Stimulated activated CD8-positive, alpha-beta memory T cell treated with anti-CD3 and anti-CD28 coated beads, Interleukin-12 subunit alpha, Interleukin-12 subunit beta, amount 100 ng/mL, for 24 hours (primary cell): ENCODE measurements around the gene ZBTB20.

Experiments used
- DNase-seq: peaks from one replicate; pipeline ENCODE4 v3.0.0-alpha.2; 2020; ENCODE audit errors: extremely low read depth

The ZBTB20 gene

DNA sequence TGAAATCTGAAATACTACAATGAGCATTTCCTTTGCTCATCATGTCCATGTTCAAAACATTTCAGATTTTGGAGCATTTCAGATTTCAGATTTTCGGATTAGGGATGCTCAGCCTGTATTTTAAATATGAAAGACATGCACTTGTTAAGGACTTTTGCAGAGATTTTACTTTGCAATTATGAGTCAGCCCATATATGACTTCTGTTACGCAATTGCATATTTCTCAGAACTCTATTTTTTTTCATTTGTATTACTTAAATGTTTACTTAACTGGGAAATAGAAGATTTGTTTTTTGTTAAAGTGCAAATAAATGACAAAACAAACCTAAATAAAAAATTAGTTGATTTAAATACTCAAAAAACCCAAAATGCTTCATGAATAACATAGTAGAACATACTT lies 376.2 kb downstream of the ZBTB20 start:
- DNase-seq: no peak

DNA sequence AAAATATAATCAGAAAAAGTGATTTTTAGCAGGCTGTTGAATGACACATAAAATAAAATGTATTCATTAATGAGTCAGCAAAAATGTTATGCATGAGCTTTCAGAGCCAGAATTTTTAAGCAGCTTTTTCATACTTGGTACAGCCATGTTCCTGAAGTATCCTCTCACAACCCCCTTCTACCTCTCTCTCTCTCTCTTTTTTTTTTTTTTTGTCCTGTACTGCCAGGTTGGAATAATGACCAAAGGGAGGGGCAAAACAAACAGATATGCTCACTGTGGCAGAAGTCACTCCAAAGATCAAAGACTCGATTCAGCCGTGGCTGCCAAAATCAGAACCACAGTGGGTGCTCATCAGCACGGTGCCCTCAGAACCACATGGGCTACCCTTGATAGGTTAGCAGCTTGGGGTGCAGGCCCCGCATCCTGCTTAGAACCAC lies 383.0 kb downstream of the ZBTB20 start:
- no peak for DNase-seq

DNA sequence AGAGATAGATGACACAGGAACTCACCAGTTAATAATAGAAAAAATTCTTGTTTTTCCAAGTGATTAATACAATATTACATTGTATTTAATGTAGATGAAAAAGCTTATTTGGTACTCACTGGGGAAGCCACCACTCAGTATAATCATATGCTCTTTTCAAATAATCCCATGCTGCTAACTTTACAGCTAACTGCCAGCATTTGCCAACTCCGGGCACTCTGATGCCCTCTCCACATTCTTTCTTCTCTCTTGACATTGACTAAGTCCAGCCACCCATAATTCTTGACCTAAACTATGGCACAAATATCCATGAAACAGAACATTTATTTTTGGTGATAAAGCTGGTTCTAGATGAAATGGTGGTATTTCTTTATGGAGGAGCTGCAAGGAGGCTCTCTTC lies 384.9 kb downstream of the ZBTB20 start:
- DNase-seq: no peak

DNA sequence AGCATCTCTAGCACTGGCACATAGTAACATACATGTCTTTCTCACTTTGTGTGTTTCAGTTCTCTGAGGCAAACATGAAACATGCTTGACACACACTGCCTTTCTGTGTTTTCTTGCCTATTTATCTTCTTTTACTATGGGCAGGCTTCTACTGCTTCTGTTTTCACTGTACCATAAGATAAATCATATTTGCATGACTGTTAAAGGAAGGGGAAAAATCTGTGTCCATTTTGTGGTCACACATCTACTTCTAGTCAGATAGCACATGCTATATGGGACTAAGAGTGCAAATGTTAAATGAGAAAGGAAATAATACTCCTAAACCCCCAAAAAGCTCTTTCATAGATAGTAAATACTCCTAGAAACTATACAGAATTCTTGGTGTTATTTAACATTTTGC lies 386.4 kb downstream of the ZBTB20 start:
- no peak for DNase-seq

DNA sequence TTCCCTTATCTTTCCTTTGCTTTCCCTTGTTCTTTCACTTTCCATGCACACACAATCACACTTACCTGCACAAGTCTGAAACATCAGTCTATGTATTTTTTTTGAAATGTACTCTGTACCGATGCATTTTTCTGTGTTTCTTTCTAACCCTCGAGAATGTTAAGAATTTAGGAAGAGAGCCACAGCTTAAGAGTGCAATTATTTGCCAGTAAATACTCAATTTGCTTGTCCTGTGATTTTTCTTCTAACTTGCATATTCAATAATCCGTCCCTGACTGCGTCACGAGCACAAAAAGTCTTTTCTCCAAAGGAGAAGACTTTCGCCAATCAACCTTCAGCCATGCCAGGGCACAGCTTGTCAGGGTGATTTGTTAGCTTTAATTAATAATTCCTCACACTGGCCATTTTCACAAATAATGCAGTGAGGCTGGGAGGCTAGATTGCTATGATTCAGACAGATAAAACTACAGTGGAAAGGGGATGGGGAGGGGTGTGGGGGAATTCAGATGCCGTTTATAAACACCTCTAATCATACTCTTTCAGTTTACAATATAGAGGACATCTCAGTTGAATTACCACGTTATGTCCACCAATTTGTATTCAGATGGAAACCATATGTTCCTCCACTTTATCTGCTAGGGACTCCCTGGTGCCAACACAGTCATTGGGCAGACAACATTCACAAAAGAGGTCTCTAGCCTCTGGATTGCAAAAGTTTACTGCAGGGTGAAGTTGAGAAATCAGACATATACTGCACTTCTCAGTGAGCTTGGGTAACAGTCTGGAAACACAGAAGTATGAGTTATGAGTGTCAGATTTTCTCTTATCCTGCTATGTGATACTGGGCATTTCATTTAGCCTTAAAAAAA lies 388.0 kb downstream of the ZBTB20 start:
- no peak for DNase-seq

DNA sequence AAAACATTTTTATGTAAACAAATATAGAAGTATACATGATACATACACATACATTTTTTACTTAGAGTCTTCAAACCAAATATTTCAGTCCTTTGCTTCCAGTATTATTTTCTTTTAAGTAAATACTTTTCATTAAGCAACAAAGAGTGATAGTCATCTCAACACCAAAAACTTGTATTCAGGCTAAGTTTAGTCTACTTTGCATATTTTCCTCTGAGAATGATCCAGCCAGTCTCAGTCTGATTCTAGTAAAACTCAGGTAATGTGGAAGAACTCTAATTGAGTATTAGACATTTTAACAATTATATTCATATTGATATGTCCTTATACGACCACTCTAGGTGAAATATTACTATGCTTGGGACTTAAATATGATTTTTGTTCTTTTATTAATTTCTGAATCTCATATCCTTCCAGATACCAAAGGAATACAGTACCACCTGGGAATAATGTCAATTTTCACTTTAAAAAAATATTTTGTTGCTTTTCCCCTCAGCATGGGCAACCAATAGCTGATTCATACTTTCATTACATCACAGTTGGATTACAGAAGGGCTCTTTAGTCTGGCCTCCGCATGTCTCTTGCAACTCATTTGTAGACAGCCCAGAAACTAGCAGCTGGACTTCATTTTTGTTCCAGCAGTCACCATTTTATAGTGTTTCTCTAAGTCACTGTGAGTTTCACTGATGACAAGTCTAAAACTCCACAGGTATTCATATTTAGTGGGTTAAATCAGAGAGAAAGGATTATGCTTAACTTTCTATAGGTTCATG lies 390.4 kb downstream of the ZBTB20 start:
- no peak for DNase-seq

DNA sequence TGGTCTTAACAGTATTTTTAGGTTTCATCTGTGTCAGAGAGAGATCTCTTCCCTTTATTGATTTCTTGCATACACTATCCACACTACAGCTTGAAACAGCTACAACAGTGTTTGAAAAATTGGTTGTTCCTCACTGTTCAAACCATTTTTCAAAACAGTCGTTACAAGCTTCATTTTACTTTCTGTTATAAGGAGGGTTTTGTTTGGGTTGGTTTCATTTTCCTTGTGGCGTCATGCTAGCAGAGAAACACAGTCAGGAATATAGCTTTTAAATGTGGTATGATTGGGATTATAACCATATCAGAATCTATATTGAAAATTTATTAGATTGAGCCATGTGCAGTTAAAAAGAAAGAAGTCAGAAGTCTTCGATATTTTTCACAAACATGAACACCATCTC lies 400.6 kb downstream of the ZBTB20 start:
- no peak for DNase-seq

DNA sequence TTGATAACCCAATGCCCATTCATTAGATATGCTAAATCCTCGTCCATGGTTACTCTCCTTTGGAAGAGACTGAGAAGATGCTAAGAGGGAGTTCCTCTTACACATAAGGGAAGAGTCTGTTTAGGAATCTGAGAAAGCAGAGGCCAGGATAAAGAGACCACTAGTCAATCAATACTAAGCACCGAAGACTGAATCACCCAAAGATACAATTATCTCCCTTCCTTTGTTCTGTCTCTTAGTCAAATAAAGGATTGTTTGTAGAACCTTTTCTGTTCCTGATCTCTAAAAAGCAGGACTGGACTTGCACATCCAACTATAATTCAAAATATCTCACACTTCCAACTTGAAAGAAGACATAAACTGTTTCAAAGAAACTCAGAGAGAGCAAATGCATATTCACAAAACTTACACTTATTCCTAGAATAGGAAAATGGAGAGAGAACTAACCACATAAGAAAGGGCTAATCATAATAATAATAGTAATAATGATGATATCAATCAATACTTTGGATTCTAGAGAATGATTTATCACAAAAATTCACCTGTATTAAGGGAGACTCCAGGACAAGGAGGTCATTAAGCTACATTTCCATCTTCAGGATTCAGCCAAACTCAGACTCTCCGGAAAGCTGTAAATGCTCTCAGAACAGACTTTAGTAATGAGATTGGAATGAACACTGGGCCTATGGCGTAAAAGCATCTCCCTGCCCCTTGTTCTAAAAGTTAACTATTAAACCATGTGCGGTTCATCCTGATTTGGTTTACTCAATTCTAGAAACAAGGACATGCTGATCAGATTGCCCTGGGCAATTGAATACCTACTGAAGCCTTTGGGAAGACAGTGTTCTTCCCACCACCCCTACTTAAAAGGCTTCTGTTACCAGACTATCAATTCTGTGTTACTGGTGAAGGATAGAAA lies 401.5 kb downstream of the ZBTB20 start:
- no peak for DNase-seq

DNA sequence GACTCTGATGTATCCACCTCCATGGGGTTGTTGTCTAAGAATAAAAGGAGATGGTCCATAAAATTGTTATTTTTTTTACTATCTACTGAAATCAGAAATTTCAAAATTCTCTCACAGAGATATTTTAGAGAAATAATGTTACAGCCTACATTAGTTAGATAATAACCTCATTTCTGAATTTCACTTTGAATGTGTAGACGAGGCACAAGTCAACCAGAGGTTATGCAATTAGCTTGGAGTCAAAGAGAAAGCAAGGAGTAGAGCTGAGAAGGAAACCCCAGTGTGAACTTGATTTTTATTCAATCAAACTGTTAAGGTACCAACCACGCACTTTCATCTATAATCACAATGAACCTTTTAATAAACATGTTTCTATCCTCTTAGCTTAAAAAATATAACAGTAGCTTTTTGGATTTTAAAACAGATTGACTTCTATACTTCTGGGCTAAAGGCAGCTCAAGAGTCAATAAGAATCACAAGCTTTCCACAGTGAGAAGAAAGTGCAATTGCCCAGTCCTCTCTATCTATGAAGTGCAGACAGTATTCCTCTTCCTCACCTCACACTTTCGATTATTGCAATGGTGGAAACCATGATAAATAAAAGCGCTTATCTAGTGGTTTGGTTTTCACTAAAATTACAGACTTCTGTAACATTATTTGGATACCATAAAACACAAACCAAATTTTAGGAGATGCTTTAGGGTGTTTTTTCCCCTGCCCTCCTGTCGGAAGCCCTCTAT lies 403.2 kb downstream of the ZBTB20 start:
- no peak for DNase-seq

DNA sequence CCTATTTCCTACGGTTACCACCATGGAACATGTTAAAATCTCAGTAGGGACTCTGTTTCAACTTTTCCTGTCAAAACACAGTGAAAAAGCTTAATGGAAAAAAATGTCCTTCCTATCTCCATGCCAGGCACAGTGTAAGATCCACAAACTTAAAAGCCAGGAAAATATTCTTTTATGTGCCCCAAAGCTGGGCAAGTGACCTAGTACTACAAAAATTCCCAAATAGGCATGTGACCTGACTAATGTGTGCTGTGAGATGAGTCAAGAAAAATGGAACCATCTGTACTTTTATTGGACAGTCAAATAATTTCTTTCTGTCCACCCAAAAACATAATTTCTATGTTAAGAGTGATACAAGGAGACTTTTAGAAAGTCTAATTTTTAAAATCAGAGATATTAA lies 406.0 kb downstream of the ZBTB20 start:
- DNase-seq: no peak

DNA sequence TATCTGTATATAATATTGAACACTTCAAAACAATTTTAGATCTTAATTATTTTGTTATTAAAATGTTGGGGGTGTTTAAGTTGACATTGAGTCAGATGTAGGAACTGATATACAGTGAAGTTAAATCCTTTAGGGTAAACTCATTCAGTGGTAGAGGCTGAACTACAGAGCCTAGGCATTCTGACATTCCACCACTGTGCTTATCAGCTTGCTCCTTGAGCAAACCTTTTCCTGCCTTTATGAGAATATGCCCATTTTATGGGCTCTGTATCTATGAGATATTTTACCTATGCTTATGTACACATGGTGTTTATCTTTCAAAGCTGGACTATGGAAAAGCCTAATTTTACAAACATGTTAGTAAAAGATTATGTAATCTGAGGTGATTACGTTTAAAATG lies 407.5 kb downstream of the ZBTB20 start:
- DNase-seq: no peak

DNA sequence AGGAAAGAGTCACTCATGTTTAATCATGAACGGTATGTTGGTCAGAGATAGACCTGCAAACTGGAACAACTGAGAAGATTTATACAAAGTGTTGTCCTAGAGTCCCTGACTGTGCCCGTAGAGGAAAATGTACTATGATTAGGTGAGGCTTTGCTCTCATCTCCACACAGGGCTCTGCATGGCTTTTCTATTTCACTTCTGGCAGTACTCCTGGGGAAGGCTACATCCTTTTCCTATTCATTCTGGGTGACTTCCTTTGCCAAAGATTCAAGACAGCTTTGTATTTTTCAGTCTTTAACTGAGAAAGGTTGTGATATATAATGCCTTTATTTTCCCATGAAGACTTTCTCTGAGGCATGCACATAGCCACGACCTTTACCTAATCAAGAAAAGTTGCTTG lies 414.7 kb downstream of the ZBTB20 start:
- no peak for DNase-seq

DNA sequence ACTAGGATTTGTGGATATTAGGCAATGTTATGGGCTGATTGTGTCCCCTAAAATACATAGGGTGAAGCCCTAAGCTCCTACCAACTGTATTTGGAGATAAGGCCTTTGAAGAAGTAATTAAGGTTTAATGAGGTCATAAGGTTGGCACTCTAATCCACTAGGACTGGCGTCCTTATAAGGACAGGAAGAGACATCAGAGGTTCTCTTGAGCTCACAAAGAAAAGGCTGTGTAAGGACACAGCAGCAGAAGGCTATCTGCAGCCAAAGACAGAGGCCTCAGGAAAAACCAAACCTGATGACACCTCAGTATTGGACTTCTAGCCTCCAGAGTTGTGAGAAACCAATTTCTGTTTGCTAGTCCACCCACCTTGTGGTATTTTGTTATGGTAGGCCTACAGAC lies 416.7 kb downstream of the ZBTB20 start:
- no peak for DNase-seq

DNA sequence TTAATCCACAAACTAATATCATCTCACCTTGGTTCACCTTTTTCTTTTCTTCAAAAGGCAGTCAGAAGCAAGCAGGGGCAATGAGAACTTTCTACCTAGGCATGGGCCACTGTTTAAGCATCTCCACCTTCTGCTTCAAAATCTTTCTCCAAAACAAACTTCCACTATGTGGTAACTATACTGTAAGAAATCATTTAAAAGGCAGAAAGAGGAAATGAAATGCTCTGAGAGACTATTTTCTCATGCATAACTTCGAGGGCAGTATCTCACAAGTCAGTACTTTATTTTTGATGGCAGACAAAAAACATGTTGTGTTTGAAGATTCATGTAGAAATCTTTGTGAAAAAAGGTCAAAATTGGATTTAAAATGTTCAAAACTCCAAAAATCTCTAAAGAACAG lies 419.7 kb downstream of the ZBTB20 start:
- no peak for DNase-seq

DNA sequence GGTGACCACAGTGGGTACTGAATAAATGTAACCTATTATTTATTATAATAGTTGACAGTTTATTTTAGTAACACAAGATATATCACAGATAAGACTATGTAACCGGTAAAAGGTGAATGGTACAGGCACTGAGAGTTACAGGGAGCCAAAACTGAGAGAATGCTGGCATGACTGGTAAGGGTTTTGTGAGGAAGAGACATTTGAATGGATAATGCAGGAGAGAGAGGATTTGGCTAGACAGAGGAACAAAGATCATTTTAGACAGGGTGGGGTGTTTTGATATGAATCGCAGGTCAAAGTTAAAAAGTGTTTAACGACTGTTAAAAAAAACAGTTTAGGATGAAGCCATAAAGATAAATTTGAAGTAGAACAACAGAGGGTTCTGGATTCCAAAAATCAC lies 421.1 kb downstream of the ZBTB20 start:
- no peak for DNase-seq

DNA sequence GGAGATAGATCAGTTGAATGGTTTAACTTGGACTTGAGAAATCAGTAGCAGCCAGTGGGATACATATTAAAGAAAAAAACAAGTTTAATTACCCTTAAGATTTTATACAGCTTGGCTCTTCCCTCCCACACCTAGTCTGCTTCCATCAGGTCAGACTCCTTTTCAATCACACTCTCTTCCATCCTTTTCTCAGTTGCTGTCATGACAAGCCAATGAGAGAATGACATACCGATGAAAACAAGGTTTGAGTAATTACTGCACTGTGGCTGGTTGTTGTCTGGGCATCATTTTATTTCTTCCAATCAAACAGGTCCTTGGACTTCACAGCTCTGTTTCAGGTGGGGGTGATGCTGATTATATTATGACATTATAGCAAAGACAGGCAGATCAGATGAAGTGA lies 424.6 kb downstream of the ZBTB20 start:
- no peak for DNase-seq

DNA sequence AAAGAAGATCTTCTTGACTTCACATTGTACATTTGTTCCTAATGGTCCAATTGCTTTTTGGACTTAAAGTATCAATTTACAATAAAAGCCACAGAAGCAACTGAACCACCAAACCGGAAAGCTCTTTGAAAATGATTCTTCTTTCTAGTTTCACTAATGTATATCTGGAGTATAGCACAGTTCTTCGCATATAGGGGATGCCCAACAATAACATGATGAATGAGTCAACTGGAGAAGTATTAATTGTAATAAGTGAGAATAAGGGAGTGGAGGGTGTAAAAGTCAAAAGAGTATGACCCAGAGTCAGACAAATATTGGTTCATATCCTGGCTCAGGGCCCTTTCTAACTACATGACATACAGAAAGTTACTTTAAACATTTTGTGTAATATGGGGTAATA lies 425.2 kb downstream of the ZBTB20 start:
- DNase-seq: no peak

DNA sequence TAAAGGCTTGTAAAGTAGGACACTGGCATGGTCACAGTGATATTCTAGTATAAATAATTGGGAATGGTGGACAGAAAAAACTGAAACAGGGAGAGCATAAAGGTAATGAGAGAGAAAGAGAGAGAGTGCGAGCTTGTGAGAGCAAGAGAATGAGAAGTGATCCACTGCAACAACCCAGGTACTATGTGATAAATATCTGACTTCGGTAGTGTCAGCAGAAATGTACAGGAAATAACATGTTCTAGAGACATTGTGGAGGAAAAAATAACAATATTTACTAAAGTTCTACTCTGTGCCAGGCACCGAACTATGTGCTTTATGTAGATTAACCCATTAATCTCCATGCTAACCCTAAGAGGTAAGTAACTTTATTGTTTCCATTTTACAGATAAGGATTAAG lies 425.9 kb downstream of the ZBTB20 start:
- DNase-seq: no peak

DNA sequence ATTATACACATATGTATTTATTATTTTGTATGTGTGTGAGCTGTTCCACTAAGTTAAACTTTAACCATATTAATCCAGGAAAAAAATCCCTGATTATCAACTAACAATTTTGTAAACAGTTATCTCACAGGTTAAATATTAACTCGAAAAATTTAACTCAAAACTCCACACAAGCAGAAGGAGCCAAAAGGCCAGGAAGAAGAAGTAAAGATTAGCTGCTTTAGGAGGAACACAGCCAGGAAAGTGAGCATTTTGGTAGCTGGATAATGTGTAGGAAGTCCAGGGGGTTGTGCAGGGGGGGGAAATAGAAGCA lies 428.2 kb downstream of the ZBTB20 start:
- no peak for DNase-seq

DNA sequence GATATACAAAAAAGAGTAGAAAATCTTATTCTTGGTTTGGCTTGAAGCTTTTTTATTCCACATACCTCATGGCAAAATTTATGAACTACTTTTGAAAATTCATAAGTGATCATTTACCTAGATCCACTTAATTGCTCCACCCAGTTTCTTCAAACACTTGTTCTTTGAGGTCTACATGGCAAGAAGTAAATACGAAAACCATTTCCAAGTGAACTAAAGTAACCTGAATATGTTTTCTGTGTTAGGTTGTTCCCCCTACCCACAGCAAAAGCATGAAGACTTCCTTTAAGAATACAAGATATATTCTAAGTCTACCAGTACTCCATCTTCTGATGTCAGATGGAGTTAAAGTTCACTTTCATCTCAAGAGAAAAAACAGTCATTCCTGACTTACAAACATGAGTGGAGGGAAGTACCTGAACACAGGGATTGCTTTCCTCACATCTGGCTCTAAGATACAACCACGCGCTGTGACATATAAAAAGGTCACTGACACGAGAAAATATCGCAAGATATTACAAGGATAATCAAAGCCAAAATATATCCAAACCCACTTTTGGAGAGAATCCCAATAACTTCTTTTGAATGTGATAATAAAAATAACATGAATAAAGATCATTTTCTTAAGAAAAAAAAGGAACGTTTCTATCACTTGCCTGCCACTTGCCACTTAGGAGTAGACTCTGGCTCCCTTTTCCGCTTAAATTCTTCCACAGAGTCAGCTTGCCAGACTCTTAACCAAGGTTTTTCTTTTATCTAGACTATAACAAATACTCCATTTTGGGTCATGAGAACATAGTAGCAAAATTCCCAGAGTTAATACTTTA lies 428.8 kb downstream of the ZBTB20 start:
- DNase-seq: no peak

DNA sequence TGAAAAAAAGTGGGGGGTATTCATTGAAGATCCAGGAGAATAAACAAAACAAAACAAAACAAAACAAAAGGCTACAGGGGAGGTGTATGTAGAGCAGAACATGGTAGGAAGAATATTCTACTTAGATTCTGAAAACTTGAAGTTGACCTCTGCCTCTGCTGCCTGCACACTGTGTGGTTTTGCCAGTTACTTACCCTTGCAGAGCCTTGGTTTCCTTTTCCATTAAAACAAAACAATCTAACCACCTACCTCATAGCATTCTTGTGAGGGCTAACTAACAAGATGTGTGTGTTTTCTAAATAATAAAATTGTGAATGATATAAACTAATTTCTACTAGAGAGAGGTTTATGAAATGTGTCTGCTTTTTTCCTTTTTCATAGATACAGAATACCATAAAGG lies 430.2 kb downstream of the ZBTB20 start:
- no peak for DNase-seq
